ENCODE measurements around the gene TEX264.
"Not testable (repeated sequence)": the region's sequence is repeated elsewhere in the genome, so short reads cannot be mapped to it uniquely, and the experiment has no call there.

TEX264 gene, protein sequence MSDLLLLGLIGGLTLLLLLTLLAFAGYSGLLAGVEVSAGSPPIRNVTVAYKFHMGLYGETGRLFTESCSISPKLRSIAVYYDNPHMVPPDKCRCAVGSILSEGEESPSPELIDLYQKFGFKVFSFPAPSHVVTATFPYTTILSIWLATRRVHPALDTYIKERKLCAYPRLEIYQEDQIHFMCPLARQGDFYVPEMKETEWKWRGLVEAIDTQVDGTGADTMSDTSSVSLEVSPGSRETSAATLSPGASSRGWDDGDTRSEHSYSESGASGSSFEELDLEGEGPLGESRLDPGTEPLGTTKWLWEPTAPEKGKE

DNA sequence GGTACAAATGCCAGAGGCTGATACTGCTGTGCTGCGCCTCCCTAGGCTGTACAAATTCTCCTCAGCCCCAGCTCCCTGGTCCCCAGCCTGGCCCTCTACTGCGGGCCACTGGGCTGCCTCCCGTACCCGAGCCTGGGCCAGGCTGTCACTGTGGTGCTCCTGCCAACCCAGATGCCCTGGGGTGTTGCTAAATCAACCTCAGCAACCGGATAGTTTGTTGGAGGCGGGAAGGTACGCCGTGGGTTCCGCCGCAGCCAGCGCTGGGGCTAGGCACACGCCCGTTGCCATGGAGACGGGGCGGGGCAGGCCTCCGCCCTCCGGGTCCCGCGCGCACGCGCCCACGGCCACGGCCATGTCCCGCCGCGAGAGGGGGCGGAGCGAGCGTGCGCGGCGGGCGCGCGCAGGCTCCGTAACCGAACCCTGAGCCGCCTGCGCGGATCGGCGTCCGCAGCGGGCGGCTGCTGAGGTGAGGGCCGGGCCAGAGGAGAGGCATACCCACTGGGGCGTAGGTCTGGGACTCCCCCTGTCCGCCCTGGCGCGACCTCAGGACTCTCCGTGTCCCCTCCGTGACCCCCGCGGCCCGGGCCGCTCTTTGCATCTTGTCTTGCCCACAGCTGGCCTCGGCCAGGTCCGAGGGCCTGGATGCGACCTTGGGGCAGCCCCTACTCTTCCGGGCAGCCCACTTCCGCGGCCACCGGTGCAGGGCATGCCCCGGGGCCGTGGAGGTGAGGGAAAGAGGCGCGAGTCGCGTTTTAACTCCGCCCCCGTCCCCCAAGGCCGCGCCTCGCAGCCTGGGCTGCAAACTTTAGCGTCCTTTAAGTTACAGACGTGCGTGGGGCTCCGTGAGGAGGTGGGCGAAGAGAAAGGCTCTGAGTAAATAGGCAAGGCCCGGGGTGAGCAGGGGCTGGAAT, at the start of gene TEX264:
TEX264 (plus strand) TSS at position 430 of the 911 bp plus-strand sequence. CDS start 3,053 bp downstream, outside the sequence.
- DNase-seq: peak; percentile 89

DNA sequence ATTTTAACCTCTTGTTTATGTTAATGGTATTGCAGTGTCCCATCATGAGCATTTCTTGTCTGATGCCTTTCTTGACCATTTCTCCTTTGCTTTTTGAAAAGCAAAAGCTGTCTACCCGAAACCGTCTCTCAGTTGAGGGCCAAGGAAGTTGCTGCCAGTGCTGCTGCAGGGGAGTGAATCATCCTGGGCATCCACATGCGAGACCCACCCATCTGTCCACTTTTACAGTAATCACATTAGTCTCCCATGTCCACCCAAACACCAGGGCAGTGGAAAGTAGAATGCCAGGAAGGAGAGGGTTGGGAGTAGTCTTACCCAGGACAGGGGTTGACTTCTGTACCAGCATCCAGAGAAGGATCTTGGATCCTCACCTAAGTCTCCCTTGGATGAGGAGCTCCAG, 48.6 kb upstream of the TEX264 start:
- DNase-seq: no peak

DNA sequence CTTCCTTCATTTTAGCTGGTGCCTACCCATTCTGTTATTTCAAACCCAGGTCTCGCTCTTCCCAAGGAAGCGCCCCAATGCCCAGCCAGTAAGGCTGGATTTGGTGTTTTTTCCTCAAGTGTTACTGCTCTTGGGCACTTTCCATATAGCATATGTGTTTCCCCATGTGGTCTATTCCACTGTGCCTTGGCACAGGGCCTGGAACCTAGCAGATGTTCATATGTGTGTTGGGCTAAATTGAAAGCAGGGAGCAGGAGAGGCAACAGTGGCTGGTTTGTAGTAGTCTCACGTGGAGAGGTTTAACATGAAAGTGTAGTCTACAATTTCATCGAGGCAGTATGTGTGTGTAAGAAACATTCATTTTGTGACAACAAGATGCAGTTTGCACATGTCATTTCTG, 48.2 kb upstream of the TEX264 start:
- peak; percentile 62 for DNase-seq

DNA sequence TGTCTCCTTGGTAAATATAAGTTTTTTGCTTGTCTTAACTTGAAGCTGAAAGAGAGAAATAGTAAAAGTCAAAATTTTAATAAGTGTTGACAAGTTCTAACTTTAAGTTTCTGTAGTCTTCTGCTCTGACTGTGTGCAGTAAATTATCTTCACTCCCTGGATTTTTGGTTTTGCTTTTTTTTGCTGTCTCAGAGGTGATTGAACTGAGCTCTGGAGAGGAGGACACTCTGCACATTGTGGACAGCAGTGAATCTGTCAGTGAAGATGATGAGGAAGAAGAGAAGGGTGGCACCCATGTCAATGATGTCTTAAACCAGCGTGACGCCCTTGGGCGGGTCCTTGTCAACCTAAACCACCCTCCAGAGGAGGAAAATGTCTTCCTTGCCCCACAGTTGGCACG, 40.5 kb upstream of the TEX264 start:
- DNase-seq: no peak

DNA sequence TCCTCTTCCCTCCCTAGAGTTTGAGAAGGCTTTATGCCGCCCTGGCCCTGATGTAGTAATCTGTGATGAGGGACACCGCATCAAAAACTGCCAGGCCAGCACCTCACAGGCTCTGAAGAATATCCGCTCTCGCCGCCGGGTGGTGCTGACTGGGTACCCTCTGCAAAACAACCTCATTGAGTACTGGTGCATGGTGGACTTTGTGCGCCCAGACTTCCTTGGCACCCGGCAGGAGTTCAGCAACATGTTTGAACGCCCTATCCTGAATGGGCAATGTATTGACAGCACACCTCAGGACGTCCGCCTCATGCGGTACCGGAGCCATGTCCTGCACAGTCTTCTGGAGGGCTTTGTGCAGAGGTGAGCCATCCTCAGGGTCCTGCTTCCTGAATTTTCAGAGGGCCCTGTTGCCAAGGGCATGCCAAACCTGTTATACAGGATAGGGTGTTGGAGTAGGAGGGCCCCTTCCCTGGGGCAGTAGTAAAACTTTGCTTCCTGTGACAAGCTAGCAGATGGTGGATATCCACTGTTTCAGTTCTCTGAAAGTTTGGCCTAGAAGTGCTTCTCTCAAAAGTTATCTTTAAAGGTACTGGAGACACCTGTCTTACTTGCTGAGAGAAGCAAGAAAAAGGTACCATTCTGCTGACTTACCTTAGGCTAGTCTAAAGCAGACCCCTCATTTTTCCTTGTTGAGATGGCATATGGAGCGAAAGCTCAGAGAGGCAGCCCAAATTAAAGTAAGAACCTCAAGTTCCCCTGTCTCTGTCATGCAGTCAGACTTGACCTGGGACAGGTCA, 33.7 kb upstream of the TEX264 start:
- no peak for DNase-seq

DNA sequence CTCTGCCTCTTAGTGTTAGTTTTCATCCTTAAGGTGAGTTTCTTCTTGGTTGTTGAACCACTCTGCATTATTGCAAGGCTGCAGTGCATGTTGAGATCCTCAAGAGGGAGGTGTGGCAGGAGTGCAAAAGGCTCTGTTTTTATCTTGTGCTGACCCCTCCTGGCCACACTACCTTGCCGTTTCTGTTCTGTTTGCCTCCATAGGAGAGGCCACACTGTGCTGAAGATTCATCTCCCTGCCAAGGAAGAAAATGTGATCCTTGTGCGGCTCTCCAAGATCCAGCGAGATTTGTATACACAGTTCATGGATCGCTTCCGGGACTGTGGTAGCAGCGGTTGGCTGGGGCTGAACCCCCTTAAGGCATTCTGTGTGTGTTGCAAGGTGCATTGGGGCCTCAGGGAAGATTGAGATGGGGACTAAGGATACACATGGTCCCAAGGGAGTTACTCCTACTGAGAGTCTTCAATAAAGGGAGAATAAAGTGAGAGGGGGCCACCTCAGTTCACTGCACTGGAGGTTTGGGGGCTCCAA, 33.0 kb upstream of the TEX264 start:
- DNase-seq: peak; percentile 40

DNA sequence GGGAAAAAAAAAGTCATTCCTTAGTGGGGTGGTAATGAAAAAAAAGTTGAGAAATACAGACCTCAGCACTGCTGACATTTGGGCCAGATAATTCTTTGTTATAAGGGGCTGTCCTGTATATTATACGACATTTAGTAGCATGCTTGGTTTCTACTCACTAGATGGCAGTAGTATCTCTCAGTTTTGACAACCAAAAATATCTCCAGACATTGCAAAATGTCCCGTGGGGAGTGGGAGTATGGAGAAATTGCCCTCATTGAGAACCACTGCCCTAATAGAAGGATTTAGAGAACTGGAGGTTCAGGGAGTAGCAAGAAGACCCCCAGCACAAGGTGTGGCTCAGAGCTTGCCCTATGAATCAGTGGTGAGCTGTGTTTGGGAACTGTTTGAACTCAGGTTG, 28.6 kb upstream of the TEX264 start:
- no peak for DNase-seq

DNA sequence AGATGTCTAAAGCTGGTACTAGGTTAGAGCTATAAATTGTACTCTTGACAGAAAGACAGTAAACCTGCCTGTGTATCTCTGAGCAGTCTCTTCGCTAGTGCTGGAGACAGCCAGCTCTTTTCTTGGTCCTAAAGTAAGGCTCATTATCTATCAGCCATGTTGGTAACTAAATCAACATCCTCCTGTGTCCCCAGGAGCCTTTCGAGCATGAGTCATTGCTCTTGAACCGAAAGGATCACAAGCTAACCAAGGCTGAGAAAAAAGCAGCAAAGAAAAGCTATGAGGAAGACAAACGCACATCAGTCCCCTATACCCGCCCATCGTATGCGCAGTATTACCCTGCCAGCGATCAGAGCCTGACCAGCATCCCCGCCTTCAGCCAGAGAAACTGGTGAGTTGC, 25.0 kb upstream of the TEX264 start:
- no peak for DNase-seq

DNA sequence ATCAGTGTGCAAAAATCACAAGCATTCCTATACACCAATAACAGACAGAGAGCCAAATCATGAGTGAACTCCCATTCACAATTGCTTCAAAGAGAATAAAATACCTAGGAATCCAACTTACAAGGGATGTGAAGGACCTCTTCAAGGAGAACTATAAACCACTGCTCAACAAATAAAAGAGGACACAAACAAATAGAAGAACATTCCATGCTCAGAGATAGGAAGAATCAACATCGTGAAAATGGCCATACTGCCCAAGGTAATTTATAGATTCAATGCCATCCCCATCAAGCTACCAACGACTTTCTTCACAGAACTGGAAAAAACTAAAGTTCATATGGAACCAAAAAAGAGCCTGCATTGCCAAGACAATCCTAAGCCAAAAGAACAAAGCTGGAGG, 18.9 kb upstream of the TEX264 start:
- DNase-seq: not testable (repeated sequence)

DNA sequence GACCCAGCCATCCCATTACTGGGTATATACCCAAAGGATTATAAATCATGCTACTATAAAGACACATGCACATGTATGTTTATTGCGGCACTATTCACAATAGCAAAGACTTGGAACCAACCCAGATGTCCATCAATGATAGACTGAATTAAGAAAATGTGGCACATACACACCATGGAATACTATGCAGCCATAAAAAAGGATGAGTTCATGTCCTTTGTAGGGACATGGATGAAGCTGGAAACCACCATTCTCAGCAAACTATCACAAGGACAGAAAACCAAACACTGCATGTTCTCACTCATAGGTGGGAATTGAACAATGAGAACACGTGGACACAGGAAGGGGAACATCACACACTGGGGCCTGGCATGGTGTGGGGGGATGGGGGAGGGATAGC, 17.6 kb upstream of the TEX264 start:
- not testable (repeated sequence) for DNase-seq

DNA sequence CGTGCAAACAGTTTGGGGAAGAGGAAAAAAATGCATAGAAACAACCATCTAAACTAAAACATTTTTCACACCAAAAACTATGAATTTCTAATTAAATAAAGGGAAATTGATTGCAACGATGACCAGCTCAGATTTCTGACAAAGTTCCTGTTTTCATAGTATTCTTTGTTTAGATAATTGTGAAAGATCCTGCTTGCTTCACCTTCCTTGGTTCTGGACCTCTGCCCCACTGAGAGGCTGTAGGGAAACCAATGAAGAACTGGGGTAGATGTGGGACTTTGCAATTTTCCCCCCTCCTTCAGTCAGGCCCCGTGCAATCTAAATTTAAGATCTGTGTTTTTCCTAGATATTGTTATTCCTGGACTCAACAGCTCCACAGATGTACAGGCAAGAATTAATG, 13.8 kb upstream of the TEX264 start:
- DNase-seq: no peak

DNA sequence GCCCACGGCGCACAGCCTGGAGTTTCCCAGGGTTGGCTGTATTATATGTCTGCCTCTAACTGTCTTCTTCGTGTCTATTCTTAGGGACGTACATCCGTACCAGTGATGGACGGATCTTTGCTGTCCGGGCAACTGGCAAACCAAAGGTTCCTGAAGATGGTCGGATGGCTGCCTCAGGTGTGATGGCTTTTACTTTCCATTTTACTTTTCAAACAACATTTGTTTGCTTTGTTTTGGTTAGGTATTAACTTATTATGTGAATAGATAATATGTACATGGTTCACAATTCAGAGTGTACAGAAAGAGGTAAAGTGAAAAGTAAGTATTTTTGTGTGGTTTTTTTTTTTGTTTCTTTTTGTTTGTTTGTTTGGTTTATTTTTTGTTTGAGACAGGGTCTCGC, 11.1 kb upstream of the TEX264 start:
- no peak for DNase-seq

DNA sequence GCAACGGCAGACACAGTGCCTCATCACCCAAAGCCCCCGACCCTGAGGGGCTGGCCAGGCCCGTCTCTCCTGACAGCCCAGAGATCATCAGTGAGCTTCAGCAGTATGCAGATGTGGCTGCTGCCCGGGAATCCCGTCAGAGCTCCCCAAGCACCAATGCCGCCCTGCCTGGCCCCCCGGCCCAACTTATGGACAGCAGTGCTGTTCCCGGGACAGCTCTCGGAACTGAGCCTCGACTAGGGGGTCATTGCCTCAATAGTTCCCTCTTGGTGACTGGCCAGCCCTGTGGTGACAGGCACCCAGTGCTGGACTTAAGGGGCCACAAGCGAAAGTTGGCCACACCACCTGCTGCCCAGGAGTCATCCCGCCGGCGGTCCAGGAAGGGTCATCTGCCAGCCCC, 8.6 kb upstream of the TEX264 start:
- no peak for DNase-seq

DNA sequence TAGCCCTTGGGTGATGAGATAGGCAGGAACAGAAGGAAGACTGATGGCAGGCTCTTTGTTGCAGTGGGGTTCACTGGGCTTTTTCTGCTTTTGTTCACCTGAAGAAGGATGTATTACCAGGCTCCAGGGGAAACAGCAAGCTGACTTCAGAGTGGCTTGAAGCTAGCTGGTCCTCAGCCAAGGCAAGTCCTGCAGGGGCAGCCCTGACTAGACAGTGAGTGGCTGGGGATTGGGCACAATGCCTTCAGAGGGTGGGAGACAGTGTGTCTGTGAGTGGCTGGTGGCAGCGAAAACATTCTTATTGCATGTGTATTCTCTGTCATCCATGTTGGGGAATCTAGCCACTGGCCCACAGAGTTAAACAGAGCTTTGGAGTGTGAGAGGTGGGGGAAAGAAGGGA, 2.3 kb upstream of the TEX264 start:
- DNase-seq: no peak

DNA sequence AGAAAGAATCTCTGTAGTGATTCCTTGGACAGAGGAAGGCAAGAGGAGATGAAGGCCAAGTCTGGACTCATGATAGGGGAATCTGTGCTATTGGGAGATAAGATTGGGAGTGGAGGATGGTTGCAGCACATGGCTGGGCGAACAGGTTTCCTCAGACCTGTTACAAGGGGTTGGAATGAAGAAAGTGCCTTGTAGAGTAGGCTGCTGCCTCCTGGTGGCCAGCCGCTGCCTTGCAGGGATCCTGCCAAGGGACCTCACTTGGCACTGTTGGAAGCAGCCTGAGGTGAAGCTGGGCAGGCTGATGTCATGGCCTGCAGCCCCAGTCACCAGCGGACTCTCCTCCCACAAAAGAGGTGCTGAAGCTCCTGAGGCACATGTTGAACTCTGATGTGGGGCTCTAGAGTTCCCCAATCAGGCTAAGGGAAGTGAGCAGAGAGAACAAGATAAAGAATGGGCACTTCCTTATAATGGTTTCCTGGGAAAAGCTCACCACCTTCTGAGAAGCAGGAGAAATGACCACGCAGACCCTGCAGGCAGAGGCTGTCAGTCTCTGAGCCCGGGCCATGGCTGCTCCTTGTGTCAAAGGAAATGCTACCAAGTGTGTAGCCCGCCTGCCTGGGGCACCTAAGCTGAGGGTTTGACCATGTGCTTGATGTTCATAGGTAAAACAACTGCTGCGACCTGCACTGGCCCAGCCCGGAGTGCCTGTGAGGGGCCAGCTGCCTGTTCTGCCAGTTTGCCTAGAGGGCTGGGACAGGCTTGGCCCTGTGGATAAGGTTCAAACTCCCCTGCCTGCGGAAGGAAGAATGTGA, 1.6 kb upstream of the TEX264 start:
- peak; percentile 86 for DNase-seq

DNA sequence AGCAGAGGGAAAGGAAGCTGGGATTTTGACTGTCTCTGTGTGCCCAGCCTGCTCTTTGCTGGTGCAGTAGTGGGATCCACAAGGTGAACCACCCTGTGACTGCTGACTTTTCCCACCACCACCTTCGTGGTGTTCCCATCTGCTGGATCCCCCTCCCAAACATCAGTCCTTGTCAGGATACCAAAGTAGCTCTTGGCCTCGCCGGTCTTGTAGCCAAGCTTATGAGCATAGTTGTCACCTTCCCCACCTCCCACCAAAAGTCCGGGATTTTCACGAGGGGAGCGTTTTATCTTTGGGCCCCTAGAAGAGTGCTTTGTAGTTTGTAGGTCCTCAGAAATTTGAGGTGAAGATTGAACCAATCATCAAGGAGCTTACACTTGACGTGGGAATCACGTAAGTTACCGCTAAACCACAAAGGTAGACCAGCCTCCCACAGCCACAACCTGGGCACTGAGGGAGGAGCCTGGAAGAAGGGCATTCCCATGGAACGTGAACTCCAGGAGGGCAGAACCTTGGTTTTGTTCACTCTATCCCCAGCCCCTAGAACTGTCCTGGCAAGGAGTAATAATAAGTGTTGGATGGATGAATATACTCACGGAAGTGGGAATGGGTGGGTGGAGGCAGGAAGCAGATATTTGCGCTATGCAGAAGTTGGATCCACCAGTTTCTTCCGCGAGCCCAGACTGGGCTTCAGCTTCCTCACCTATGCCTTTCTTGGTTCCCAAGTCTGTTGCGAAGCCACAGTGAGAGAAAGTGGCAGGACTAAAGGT, 814 bp upstream of the TEX264 start:
- no peak for DNase-seq

DNA sequence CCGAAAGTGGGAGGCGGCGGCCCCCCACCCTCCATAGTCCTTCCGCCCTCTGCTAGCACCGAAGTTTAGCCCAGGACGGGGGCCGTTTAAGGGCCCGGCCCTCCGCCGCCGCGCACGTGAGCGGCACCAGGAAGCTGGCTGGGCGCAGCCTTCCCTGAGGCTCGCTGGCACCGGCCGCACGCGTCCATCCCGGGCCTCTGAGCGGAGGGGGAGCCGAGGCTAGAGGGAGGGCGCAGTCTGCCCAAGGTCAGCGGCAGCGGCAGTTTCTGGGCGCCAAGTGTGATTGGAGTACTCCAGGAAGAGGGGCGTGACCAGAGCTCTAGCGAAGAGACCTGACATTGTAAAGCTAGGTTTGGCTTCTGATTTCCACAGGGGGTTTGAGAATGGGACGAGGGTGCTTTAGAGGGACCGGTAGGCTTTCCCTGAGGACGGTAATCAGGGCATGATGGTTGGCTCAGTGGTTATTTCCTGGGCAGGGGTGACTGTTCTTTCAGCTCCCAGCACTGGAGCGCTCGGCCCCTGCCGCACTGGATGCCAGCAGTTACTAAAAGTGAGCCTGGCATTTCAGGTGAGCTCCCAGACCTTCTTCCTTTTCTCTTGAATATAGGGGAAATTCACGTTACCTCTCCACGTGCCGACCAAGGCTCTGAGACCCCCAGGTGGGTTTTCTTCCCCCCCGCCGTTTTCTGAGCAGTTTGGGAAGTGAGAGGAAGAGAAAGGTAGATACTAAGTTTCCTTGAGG, 853 bp downstream of the TEX264 start:
- DNase-seq: peak; percentile 73

DNA sequence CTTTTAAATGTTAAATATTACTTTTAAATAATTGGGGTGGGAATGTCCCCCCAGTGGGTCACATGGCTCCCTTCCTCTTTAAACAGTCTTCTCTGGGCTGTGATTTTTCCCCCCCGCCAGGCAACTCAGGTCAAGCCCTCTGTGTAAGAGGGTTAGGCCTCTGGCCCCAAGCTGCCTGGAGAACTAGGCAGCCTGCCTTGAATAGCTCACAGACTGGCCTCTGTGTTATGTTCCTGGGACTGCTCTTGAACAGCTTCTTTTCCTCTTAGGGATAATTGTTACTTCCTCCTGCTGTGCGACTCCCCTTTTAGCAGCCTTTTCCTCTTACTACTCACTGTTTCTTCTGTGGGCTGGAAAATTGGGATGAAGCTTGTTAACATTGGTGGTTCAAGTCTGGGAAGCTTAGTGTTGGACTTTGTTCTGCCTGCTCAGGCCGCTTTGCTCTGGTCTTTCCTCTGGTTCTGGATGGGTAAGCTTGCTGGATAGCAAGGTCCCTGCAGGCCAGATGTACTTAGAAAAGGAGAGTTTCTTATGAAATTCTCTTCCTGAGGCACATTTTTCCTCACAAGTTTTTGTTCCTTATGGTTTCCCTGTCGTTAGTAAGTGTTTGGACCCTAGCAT, 2.2 kb downstream of the TEX264 start:
- no peak for DNase-seq

DNA sequence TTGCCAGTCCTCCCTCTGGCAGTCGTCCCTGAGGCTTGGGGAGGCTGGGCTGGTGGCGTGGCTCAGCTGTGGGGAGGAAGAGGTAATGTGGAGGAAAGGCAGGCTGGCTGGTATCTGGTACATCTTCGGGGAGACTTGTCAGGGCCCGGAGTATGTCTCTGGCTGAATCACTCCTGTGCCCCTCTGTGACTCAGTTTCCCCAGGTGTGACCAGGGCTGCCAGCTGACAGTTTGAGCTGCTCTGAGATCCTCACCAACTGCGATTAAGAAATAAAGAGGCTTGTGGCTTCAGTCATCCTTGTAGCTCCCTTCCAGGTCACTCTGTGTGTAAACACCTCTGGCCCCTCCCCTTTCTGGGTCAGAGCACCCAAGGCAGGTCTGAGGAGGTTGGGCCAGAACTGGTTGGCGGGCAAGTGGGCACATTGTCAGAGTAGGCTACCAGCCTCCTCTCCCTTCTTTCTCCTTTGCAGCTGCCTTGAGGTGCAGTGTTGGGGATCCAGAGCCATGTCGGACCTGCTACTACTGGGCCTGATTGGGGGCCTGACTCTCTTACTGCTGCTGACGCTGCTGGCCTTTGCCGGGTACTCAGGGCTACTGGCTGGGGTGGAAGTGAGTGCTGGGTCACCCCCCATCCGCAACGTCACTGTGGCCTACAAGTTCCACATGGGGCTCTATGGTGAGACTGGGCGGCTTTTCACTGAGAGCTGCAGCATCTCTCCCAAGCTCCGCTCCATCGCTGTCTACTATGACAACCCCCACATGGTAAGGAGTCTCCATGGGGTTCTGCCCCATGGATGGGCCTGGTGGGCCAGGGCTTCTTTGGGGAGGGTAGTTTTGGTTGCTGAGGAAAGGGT, 3.0 kb downstream of the TEX264 start:
- DNase-seq: no peak
